Heart left ventricle (tissue), 16 donors: ENCODE data around the gene ANO2. TPM values are rescaled to one million over a fixed set of nuclear protein-coding genes. Genes with fewer than 3 reads are reported as not detected.

ENCODE experiments used
- ATAC-seq, 4 donors: fragments of 200-7000 bp; cut with Tn5 transposase; one replicate each; pipeline ENCODE4 v1.9.1; 2020 to 2022; ENCODE audit warnings: moderate library complexity in 4 of 4, mild to moderate bottlenecking in 3 of 4, moderate number of reproducible peaks in 1 of 4
- DNase-seq, 5 donors: peaks; one replicate each; pipeline ENCODE4 v3.0.0-alpha.2; 2020
- H3K27ac ChIP-seq, 12 donors: fragments of 200-600 bp; sonication (generic) in 4 of 12; one replicate each; pipeline versions ENCODE4 v1.5.0 to v1.8.0; 2016 to 2022; ENCODE audit warnings: mild to moderate bottlenecking in 2 of 12
- H3K27me3 ChIP-seq, 9 donors: fragments of 200-600 bp; sonication (generic) in 2 of 9; one replicate each; pipeline versions ENCODE4 v1.5.1 to v1.8.0; 2016 to 2022; ENCODE audit warnings: mild to moderate bottlenecking in 3 of 9
- H3K36me3 ChIP-seq, 9 donors: fragments of 200-600 bp; sonication (generic) in 2 of 9; one replicate each; pipeline versions ENCODE4 v1.5.0 to v1.8.0; 2018 to 2022; ENCODE audit warnings: mild to moderate bottlenecking in 2 of 9
- H3K4me1 ChIP-seq, 12 donors: fragments of 200-600 bp; sonication (generic) in 4 of 12; one replicate each; pipeline versions ENCODE4 v1.5.0 to v1.8.0; 2016 to 2022; ENCODE audit warnings: mild to moderate bottlenecking in 3 of 12
- H3K4me3 ChIP-seq, 12 donors: fragments of 200-600 bp; sonication (generic) in 4 of 12; one replicate each; pipeline versions ENCODE4 v1.5.0 to v1.8.0; 2017 to 2022; ENCODE audit warnings: mild to moderate bottlenecking in 9 of 12, moderate library complexity in 4 of 12
- H3K9me3 ChIP-seq, 12 donors: fragments of 200-600 bp; sonication (generic) in 4 of 12; one replicate each; pipeline versions ENCODE4 v1.5.0 to v1.8.0; 2016 to 2022; ENCODE audit warnings: mild to moderate bottlenecking in 1 of 12
- CTCF ChIP-seq, 12 donors: fragments of 200-600 bp; sonication (generic) in 4 of 12; IDR thresholded peaks; one replicate each; pipeline versions ENCODE4 v1.5.0 to v1.8.0; 2018 to 2022; ENCODE audit warnings: antibody characterized with exemption in 12 of 12, mild to moderate bottlenecking in 5 of 12
- POLR2A ChIP-seq, 2 donors: fragments of 450-650 bp; IDR thresholded peaks; one replicate each; pipeline ENCODE4 v1.6.1; 2017; ENCODE audit warnings: antibody characterized with exemption in 2 of 2, mild to moderate bottlenecking in 2 of 2, moderate library complexity in 2 of 2
- whole genome bisulfite sequencing, 4 donors: extraction: QIAGEN DNeasy Blood & Tissue Kit in 2 of 4; methylation state at CpG; one replicate each; pipeline versions ENCODE4 v1.1.5 to v1.1.7; 2013 to 2018; 5-methylcytosine and 5-hydroxymethylcytosine counted together
- intact Hi-C, 10 donors: fragments of 100-400 bp; cut with DNase I; formaldehyde crosslinking; loops; one replicate each; pipeline versions ENCODE4 v1.11.1 to v1.14.2; 2022
- polyA plus RNA-seq, 2 donors: library from polyadenylated mRNA; stranded (reverse); fragments of 200-250 nt; gene quantifications; one replicate each; pipeline ENCODE4 v1.2.3, GENCODE V29; 2013
- total RNA-seq, 9 donors: library from RNA; depleted of rRNA in 2 of 9; stranded (reverse); fragments of >200 nt in 2 of 9; fragmentation: NEBNext Ultra II Directional in 3 of 9; extraction: Animal tissue kit (Norgen Biotek cat#: 25700) in 3 of 9; gene quantifications; one replicate each; pipeline versions ENCODE4 v1.1.0 to v1.2.4, GENCODE V29; 2016 to 2023
- donor health status: ischemic (EF 13 %, LVEDD 7.1; RV severe dilation, severe dysfunction).
- donor health status: healthy with polysubstance abuse.
- donor health status: DM: no; HTN: yes; CAD: no.
- donor health status: DM: no; HTN: no; CAD: no.
- donor health status: ischemic (EF 25% LVEDD 6.9; RV normal size, moderate dysfunction).
- donor health status: ischemic (EF 25% LVEDD 5.7; RV mildly dilated, moderate dysfunction).
- donor health status: healthy.
- donor health status: DM: yes; HTN: yes; CAD: no.
- donor health status: ischemic (EF 35%, LVEDD 5.7; RV mildly dilated, moderate dysfunction).
- donor health status: nonischemic (EF 11% LVEDD 7.7; RV severe dilation, severe dysfunction).
- donor health status: DM: yes; HTN: yes; CAD: no.
- donor health status: PGD.
- donor health status: ischemic (EF 29% LVEDD 5.4; RV normal size, mild dysfunction).
- donor health status: nonischemic (EF 23%, LVEDD 6.1; RV moderate dilation, normal function).

Gene ANO2
- total and polyA plus RNA-seq, 11 donors: 3.4 to 19.4 (median 9.4) TPM

- 85 to 94% (median 91%) methylated on average over 6 of the region's 6 CpGs for WGBS, 4 donors
- Histone ChIP-seq H3K9me3 (peaks cover 0 to 5% (median 0%) of the 10 kb centered on the region in 12 donors), H3K4me3 (no peak overlapping the region), H3K27me3 (peaks cover 0 to 9% (median 0%) of the 10 kb centered on the region in 9 donors), H3K36me3 (peaks cover 0 to 12% (median 0%) of the 10 kb centered on the region in 9 donors), H3K27ac (no peak overlapping the region), H3K4me1 (peaks cover 0 to 5% (median 0%) of the 10 kb centered on the region in 12 donors)
- DNase-seq: no peak
- intact Hi-C loops: no loop called here
- ATAC-seq: no peak
- TF ChIP-seq POLR2A (IDR thresholded peaks at IDR 0.05): no peak
- TF ChIP-seq CTCF (IDR thresholded peaks at IDR 0.05): no peak
These were observed 43.6 kb downstream of the ANO2 start for GRCh38 chr12:5901416-5901815.

GRCh38 chr12:5900533-5901205 lies 44.4 kb downstream of the ANO2 start:
- Histone ChIP-seq H3K4me3 (no peak overlapping the region), H3K27me3 (peaks cover 0 to 9% (median 0%) of the 10 kb centered on the region in 9 donors), H3K4me1 (peaks cover 0 to 5% (median 0%) of the 10 kb centered on the region in 12 donors), H3K9me3 (peaks cover 0 to 5% (median 0%) of the 10 kb centered on the region in 12 donors), H3K27ac (no peak overlapping the region), H3K36me3 (peaks cover 0 to 12% (median 0%) of the 10 kb centered on the region in 9 donors)
- WGBS, 4 donors: 54 to 61% (median 57%) methylated on average over 15 of the region's 15 CpGs
- ATAC-seq (no peak), DNase-seq (no peak)
- intact Hi-C loops: no loop called here
- TF ChIP-seq POLR2A (IDR thresholded peaks at IDR 0.05): no peak
- no peak for TF ChIP-seq CTCF (IDR thresholded peaks at IDR 0.05)

GRCh38 chr12:5900076-5900475 lies 45.0 kb downstream of the ANO2 start:
- no peak for DNase-seq
- WGBS, 4 donors: 59 to 71% (median 66%) methylated on average over 4 of the region's 4 CpGs
- no peak for ATAC-seq
- TF ChIP-seq POLR2A (IDR thresholded peaks at IDR 0.05) (no peak), CTCF (IDR thresholded peaks at IDR 0.05) (no peak)
- Histone ChIP-seq H3K4me3 (no peak overlapping the region), H3K9me3 (peaks cover 0 to 5% (median 0%) of the 10 kb centered on the region in 12 donors), H3K4me1 (peaks cover 0 to 5% (median 0%) of the 10 kb centered on the region in 12 donors), H3K36me3 (peaks cover 0 to 12% (median 0%) of the 10 kb centered on the region in 9 donors), H3K27me3 (peaks cover 0 to 9% (median 0%) of the 10 kb centered on the region in 9 donors), H3K27ac (no peak overlapping the region)
- intact Hi-C loops: no loop called here

GRCh38 chr12:5899675-5900074 lies 45.4 kb downstream of the ANO2 start:
- H3K36me3 ChIP-seq: peaks cover 0 to 12% (median 0%) of the 10 kb centered on the region in 9 donors
- H3K27me3 ChIP-seq: peaks cover 0 to 9% (median 0%) of the 10 kb centered on the region in 9 donors
- H3K9me3 ChIP-seq: peaks cover 0 to 8% (median 0%) of the 10 kb centered on the region in 12 donors
- TF ChIP-seq CTCF (IDR thresholded peaks at IDR 0.05): no peak
- no peak for TF ChIP-seq POLR2A (IDR thresholded peaks at IDR 0.05)
- peaks cover 0 to 5% (median 0%) of the 10 kb centered on the region in 12 donors for H3K4me1 ChIP-seq
- no peak for ATAC-seq
- no peak overlapping the region for H3K27ac ChIP-seq
- 78 to 83% (median 80%) methylated on average over 3 of the region's 3 CpGs for WGBS, 4 donors
- DNase-seq: no peak
- intact Hi-C loops: no loop called here
- H3K4me3 ChIP-seq: no peak overlapping the region
